Gastroesophageal sphincter (tissue), 3 donors: ENCODE results near the gene BLOC1S4.

ENCODE experiments used
- CTCF ChIP-seq, 4 experiments: fragments of 200-600 bp in 2 of 4; fragments of 450-650 bp in 2 of 4; sonication (generic) in 1 of 4; IDR thresholded peaks; one replicate each; pipeline ENCODE4 v1.5.1; 2017 to 2019; ENCODE audit warnings: antibody characterized with exemption in 4 of 4, mild to moderate bottlenecking in 2 of 4, moderate library complexity in 2 of 4
- EP300 ChIP-seq: sonication (generic); formaldehyde crosslinking; IDR thresholded peaks from one replicate; pipeline ENCODE4 v1.6.1; 2017; ENCODE audit warnings: antibody characterized with exemption, mild to moderate bottlenecking
- POLR2A ChIP-seq, 2 donors: fragments of 450-650 bp; IDR thresholded peaks; one replicate each; pipeline ENCODE4 v1.6.1; 2017; ENCODE audit warnings: antibody characterized with exemption in 2 of 2, mild to moderate bottlenecking in 2 of 2, moderate library complexity in 1 of 2

- no peak for TF ChIP-seq CTCF (IDR thresholded peaks at IDR 0.05)
- TF ChIP-seq POLR2A (IDR thresholded peaks at IDR 0.05) = no peak
- TF ChIP-seq EP300 = no peak
These were observed 313 bp upstream of the BLOC1S4 start for GRCh38 chr4:6715704-6716017.
